ENCODE data around the gene SDE2.
"Not testable (repeated sequence)": the region's sequence is repeated elsewhere in the genome, so short reads cannot be mapped to it uniquely, and the experiment has no call there.

DNA sequence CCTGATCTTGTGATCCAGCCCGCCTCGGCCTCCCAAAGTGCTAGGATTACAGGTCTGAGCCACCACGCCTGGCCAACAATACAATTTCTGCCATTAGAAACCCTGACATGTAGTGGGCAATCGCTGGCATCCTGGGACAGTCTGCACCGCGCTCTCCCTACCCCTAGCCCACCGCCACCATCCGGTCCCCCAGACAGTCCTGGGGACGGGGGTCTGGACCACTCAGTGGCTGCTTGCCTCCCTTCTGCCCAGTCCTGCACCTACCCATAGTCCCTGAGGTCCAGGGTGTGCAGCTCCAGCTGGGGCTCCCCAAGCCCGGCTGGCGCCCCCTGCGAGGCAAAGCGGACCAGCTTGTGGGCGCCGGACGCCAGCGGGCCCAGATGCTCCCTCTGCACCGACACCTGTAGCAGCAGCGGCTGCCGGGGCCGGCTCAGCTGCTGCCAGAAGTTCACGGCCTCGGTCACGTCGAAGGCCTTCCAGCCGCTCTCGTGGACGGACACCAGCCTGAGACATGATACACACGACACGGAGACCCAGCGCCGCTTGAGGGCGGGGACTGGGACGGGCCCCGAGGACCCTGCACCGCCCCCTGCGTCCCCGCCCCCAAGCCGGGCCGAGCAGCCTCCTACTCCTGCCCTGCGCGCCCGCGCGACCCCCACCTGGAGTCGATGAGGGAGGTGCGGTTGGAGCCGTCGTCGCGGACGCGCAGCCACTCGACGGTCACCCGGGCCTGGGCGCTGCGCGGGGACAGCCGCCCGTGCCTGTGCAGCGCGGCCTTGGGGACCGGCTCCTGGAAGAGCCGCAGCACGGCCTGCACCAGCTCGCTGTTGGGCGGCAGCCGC lies 59.8 kb downstream of the SDE2 start:
- TF ChIP-seq, protein P1, sequence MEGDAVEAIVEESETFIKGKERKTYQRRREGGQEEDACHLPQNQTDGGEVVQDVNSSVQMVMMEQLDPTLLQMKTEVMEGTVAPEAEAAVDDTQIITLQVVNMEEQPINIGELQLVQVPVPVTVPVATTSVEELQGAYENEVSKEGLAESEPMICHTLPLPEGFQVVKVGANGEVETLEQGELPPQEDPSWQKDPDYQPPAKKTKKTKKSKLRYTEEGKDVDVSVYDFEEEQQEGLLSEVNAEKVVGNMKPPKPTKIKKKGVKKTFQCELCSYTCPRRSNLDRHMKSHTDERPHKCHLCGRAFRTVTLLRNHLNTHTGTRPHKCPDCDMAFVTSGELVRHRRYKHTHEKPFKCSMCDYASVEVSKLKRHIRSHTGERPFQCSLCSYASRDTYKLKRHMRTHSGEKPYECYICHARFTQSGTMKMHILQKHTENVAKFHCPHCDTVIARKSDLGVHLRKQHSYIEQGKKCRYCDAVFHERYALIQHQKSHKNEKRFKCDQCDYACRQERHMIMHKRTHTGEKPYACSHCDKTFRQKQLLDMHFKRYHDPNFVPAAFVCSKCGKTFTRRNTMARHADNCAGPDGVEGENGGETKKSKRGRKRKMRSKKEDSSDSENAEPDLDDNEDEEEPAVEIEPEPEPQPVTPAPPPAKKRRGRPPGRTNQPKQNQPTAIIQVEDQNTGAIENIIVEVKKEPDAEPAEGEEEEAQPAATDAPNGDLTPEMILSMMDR (IDR thresholded peaks at IDR 0.05), result not testable (repeated sequence)
- not testable (repeated sequence) for TF ChIP-seq POLR2A (IDR thresholded peaks at IDR 0.05)
